ENCODE measurements around the gene B4GAT1.

DNA sequence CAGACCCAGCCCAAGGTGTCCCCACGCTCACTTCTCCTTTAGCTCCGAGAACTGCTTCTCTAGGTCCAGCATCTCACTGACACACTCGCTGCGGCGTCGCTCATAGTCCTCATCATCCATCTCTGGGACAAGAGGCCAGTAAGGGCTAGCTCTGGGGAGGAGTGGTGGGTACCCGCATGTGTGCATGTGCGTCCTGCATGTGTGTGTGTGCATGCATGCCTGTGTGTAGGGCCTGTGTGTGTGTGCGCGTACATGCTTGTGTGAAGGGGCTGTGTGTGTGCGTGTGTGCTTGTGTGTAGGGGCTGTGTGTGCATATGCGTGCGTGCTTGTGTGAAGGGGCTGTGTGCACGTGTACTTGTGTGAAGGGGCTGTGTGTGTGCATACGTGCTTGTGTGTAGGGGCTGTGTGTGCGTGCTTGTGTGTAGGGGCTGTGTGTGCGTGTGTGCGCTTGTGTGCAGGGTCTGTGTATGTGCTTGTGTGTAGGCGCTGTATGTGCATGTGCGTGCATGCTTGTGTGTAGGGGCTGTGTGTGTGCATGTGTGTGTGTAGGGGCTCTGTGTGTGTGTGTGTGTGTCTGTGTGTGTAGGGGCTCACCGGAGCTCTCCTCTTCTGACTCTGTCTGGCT lies 5.8 kb downstream of the B4GAT1 start:
- TF ChIP-seq POLR2A (IDR thresholded peaks at IDR 0.05) (no peak), CTCF (IDR thresholded peaks at IDR 0.05) (no peak)

Data from stomach (tissue), 4 donors.